Activated CD4-positive, alpha-beta T cell treated with anti-CD3 and anti-CD28 coated beads, Interleukin-2, Interleukin-4, amounts not matched to agents 100 ng/mL and 50 ng/mL, durations not matched to agents 16 hours and 8 hours (primary cell): ENCODE measurements around the gene ZIC4.

Experiments
- DNase-seq: peaks from one replicate; pipeline ENCODE4 v3.0.0-alpha.2; 2020; ENCODE audit warnings: low spot score

ZIC4 gene

DNA sequence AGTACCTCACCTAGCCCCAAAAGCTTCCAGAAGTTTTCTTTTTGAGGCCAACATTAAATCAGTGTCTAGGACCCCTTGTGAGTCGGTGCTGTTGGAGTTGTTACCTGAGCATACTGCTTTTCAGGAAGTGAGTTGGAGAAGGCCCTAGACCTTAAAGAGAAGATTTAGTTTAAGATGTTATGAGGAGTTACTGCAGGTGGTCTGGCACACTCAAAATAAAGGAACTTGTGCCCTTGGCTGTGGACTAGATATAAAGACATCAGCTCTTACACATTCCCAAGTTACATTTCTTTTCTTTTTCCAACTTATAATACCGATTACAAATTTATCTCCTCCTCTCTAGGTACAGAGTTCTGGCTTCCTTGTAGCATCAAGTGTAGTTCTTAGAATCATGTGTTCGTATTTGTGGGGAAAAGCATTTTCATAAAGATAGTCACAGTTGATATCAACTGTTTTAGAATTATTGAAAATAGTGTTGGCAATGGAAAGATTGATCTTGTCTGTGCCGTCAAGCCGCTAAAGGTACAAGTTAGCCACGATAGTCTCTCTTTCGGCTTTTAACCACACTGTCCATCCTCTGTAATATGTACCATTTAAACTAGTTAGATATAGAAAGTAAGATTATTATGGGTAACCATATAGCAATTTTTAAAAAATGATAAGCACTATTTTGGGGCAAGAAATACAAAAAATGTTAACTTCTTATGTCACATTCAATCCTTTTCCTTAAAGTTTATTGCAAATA is 11.4 kb upstream of the ZIC4 start:
- DNase-seq: no peak

DNA sequence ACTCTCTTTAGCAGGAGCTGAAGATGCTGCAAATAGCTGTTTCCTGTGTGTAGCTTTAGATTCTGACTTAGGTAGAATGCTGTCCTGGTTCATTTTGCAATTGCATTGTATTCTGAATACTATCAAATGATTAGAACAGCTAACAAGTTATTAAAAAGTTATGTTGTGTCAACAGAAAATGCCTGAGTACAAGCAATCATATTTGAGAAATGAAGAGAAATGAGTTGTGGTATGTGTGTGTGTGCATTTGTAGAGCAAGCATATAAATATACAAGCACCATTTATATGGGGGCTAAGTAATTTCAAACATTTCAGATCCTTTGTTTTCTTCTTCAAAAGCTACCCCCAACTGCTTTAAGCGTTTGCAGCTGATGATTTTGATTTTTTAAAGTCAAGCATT is 10.6 kb upstream of the ZIC4 start:
- no peak for DNase-seq

DNA sequence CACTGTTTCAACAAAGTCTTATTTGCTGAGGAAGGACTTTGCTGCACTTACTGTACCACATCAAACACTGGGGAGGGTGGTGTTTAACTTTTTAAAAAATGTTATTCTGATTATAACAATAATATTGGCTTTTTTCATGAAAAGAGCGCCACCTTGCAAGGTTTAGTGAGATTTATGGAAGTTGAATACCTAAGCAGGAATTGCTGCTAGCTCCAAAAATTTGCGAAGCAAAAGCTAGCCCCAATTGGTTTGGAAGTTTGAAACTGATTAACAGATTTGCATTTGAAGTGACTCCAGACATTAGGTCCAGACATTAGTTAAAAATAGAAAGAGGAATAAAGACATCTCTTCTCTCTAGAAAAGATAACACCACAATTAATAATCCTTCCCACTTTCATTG is 9.5 kb upstream of the ZIC4 start:
- DNase-seq: no peak

DNA sequence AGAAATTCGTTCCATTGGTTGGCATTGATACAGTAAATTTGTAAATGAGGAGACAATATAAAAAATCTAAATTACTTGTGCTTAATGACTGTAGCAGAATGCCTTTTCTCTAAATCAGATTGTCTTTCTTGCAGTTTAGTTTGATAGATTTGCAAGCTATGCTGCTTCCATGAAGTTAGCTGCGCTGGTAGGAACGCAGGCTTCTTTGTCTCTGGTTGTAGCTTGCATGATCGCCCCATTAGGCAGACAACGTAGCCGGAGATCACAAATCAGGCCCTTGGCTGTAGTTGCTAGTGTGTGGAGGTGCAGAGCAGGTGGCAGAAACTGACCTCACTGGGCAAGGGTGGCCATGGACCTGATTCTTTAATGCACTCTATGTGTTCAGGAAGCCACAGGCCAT is 8.9 kb upstream of the ZIC4 start:
- DNase-seq: no peak

DNA sequence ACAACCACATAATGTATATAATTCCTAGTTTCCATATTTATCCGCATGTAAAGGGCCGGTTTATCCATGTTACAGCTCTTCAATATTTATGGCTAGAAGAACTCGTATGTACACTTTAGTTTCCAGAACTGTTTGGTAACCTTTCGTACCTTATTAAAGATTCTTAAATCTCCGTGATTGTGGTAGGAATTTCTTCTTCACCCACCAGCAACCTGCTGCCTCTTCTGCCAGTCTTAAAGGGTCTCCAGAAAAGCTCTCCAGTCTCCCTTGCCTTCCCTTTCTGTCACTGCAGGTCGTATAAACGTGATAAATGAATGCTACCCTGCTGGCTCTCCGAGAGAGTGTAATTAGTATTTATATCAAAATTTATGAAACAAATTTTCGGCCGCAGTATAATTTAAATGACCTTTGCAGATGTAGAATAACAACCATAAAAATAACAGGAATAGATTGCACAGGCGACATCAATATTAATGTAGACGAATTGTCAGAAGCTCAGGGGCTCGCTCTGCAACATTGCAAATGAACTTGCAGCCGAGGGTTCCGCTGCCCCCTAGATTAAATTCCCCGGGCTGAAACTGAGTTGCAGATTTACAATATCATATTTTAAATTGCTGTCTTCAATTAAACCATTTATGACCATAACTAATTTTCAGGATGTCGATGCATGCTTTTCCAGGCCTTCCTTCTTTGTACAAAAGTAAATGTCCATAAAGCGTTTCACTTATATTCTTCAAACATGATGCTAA is 8.2 kb upstream of the ZIC4 start:
- no peak for DNase-seq

GRCh38 chr3:147413686-147414389 is 7.5 kb upstream of the ZIC4 start:
- DNase-seq: no peak

- no peak for DNase-seq
These were observed 6.8 kb upstream of the ZIC4 start for GRCh38 chr3:147412917-147413685.

GRCh38 chr3:147412261-147412916 is 6.0 kb upstream of the ZIC4 start:
- no peak for DNase-seq

- no peak for DNase-seq
These were observed 5.5 kb upstream of the ZIC4 start for GRCh38 chr3:147411815-147412241.

- DNase-seq: no peak
These were observed 5.0 kb upstream of the ZIC4 start for GRCh38 chr3:147411238-147411814.

DNA sequence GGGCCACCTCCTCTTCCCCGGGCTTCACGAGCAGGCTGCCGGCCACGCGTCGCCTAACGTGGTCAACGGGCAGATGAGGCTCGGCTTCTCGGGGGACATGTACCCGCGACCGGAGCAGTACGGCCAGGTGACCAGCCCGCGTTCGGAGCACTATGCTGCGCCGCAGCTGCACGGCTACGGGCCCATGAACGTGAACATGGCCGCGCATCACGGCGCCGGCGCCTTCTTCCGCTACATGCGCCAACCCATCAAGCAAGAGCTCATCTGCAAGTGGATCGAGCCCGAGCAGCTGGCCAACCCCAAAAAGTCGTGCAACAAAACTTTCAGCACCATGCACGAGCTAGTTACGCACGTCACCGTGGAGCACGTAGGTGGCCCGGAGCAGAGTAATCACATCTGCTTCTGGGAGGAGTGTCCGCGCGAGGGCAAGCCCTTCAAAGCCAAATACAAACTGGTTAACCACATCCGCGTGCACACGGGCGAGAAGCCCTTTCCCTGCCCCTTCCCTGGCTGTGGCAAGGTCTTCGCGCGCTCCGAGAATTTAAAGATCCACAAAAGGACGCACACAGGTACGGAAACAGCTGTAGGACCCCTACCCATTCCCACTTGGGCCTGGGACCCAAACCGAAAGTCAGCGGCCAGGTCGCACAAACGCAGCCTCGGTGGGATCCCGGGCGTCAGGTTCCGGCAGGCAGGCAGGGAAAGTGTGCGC is 4.3 kb upstream of the ZIC4 start:
- DNase-seq: no peak

- DNase-seq: no peak
These were observed 3.8 kb upstream of the ZIC4 start for GRCh38 chr3:147410116-147410525.

- DNase-seq: no peak
These were observed 3.1 kb upstream of the ZIC4 start, which contains the start of gene ZIC1 for GRCh38 chr3:147409143-147410115. ZIC1 (plus strand) TSS chr3:147409365; CDS start chr3:147410113, 748 bp downstream.

- no peak for DNase-seq
These were observed 2.1 kb upstream of the ZIC4 start for GRCh38 chr3:147408188-147409100.

- DNase-seq: no peak
These were observed 1.3 kb upstream of the ZIC4 start for GRCh38 chr3:147407498-147408187.

- DNase-seq: no peak
These were observed 763 bp upstream of the ZIC4 start for GRCh38 chr3:147407114-147407497.

DNA sequence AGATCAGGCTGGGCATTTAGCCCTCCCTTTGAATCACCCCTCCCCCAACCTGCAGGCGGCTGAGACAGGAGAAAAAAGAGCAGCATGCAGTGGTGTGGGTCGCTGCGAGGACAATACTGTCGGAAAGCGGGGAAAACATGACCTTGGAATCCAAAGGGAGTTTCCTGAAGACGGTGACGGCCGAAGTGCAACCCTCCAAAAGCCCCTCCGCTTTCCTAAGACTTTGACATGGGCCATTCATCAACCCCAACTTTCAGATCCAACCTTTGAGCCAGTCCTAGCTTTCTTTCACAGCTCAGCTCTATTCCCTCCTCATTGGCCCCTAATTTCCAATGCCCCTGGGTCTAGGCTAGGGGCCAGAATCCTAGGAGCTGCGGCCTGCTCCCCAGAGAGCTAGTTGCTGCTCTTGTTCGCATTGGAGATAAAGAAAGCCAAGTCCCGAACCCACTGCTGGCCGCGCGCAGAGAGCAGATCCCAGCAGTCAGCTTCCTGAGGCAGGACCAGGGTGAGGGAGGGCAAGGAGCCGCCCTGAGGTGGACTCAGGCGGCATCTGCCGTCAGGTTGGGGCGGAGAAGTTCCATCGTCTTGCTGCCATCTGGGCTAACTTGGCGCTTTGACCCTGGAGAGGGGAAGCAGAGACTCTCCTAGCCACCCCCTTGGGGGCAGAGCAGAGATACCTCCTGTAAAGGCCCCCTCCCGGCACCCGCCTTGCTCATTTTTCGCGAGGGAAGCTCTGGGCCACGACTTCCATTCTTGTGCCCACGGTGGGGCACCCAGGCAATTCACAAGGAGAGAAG is 914 bp downstream of the ZIC4 start:
- DNase-seq: no peak
